K562 (cell line): ENCODE results near the gene COX18. TPM values are rescaled to one million over a fixed set of nuclear protein-coding genes. Genes with fewer than 3 reads are reported as not detected.

Experiments
- ATAC-seq: fragments of 200-7000 bp; cut with Tn5 transposase; 3 replicates; pipeline ENCODE4 v1.9.1; 2020; ENCODE audit warnings: moderate library complexity
- BruUV-seq: library from RNA; stranded (reverse); fragments of 400-500 nt; replicated peaks from 2 replicates; lab custom pipeline; 2021; lab: Mats Ljungman, UMichigan
- CTCF ChIA-PET: fragments of 300-600 bp; formaldehyde crosslinking; extraction: SDS; loops from one replicate; lab custom pipeline; 2021; ENCODE audit warnings: low intra/inter-chr PET ratio; lab: Yijun Ruan, JAX
- POLR2A ChIA-PET: fragments of 300-600, 350-650 bp; sonication (Branson Sonifier 250); formaldehyde crosslinking; extraction: SDS; loops from one replicate; lab custom pipeline; 2021; ENCODE audit warnings: antibody characterized with exemption, inconsistent platforms; lab: Yijun Ruan, JAX
- DNase-seq, 4 experiments: peaks; one replicate each; pipeline versions ENCODE4 v3.0.0 to v3.0.0-alpha.2; 2011 to 2018; ENCODE audit warnings: low spot score in 3 of 4, mixed read lengths in 3 of 4; ENCODE audit errors: extremely low read depth in 1 of 4
- FAIRE-seq: peaks from 2 replicates; lab custom pipeline; 2011; peaks lifted over from hg19 to GRCh38; lab: Jason Lieb, UNC
- H2AFZ ChIP-seq: 2 replicates; pipeline ENCODE4 v1.6.0; 2011; ENCODE audit warnings: low read depth, low read length, control low read depth, inconsistent platforms
- H3K27ac ChIP-seq: fragments of 200-600 bp; 3 replicates; pipeline ENCODE4 v1.8.0; 2011; ENCODE audit warnings: low read depth, mild to moderate bottlenecking, control low read depth, inconsistent platforms, low read length, moderate library complexity, mixed read lengths; ENCODE audit errors: extremely low read depth
- H3K27me3 ChIP-seq, 2 experiments: fragments of 300-600 bp in 1 of 2; 2 replicates in 1 of 2; 3 replicates in 1 of 2; pipeline versions ENCODE4 v1.6.0 to v1.8.0; 2011; ENCODE audit warnings: inconsistent platforms in 2 of 2, low read length in 2 of 2, mild to moderate bottlenecking in 1 of 2, mixed read lengths in 1 of 2, moderate library complexity in 1 of 2; ENCODE audit not compliant: control insufficient read depth in 2 of 2, insufficient read depth in 2 of 2
- H3K36me3 ChIP-seq: fragments of 300-600 bp; 3 replicates; pipeline ENCODE4 v1.8.0; 2011; ENCODE audit warnings: mild to moderate bottlenecking, low read length, inconsistent platforms; ENCODE audit not compliant: control insufficient read depth, insufficient read depth
- H3K4me1 ChIP-seq, 2 experiments: fragments of 200-600 bp in 1 of 2; replicated peaks in 1 of 2; 2 replicates in 1 of 2; 3 replicates in 1 of 2; pipeline versions ENCODE4 v1.5.1 to v1.8.0; 2011; ENCODE audit warnings: inconsistent platforms in 2 of 2, low read length in 2 of 2, mild to moderate bottlenecking in 1 of 2, mixed read lengths in 1 of 2, moderate library complexity in 1 of 2; ENCODE audit not compliant: control insufficient read depth in 2 of 2, insufficient read depth in 2 of 2
- H3K4me2 ChIP-seq: 2 replicates; pipeline ENCODE4 v1.6.1; 2011; ENCODE audit warnings: low read length, control low read depth, inconsistent platforms, mixed read lengths; ENCODE audit not compliant: insufficient read depth
- H3K4me3 ChIP-seq: fragments of 200-600 bp; sonication (generic), shearing (Covaris generic); 2 replicates; pipeline ENCODE4 v1.5.1; 2016; ENCODE audit warnings: control low read depth, inconsistent platforms
- H3K79me2 ChIP-seq: fragments of 200-600 bp; 3 replicates; pipeline ENCODE4 v1.8.0; 2011; ENCODE audit warnings: low read length, inconsistent platforms; ENCODE audit not compliant: control insufficient read depth, insufficient read depth
- H3K9ac ChIP-seq, 2 experiments: 2 replicates each; pipeline versions ENCODE4 v1.6.0 to v1.6.1; 2011; ENCODE audit warnings: low read depth in 2 of 2, low read length in 2 of 2, control low read depth in 1 of 2, inconsistent platforms in 1 of 2, mild to moderate bottlenecking in 1 of 2, mixed read lengths in 1 of 2; ENCODE audit not compliant: insufficient read depth in 1 of 2
- H3K9me1 ChIP-seq: one replicate; pipeline ENCODE4 v1.6.0; 2011; ENCODE audit warnings: inconsistent platforms, mild to moderate bottlenecking, low read length, moderate library complexity; ENCODE audit not compliant: control insufficient read depth, insufficient read depth
- H3K9me3 ChIP-seq: replicated peaks from 2 replicates; pipeline ENCODE4 v1.5.1; 2011; ENCODE audit warnings: low read depth, low read length, inconsistent platforms; ENCODE audit not compliant: control insufficient read depth, insufficient read depth
- H4K20me1 ChIP-seq: replicated peaks from 2 replicates; pipeline ENCODE4 v1.6.1; 2011; ENCODE audit warnings: low read length, inconsistent platforms, mixed read lengths; ENCODE audit not compliant: control insufficient read depth, insufficient read depth
- CCAR2 ChIP-seq: fragments of 200-400 bp; formaldehyde crosslinking; IDR thresholded peaks from 2 replicates; pipeline ENCODE4 v1.6.1; 2017; ENCODE audit warnings: mild to moderate bottlenecking, low read depth, low read length
- CXXC5 ChIP-seq: fragments of 250-450 bp; sonication (Bioruptor Pico); IDR thresholded peaks from 2 replicates; pipeline ENCODE4 v1.8.0; 2022; ENCODE audit warnings: inconsistent platforms, mild to moderate bottlenecking, moderate library complexity
- ETV5 ChIP-seq: sonication (generic); formaldehyde crosslinking; IDR thresholded peaks from 2 replicates; pipeline ENCODE4 v1.4.0; 2020; ENCODE audit warnings: low read depth, mild to moderate bottlenecking, missing genetic modification reagents
- ETV6 ChIP-seq, 3 experiments: fragments of 150-350 bp in 1 of 3; sonication (generic) in 1 of 3; formaldehyde crosslinking in 1 of 3; IDR thresholded peaks; 2 replicates each; pipeline versions ENCODE4 v1.6.1 to v1.8.0; 2014 to 2022; ENCODE audit warnings: borderline replicate concordance in 2 of 3, low read depth in 2 of 3, antibody characterized with exemption in 1 of 3, low read length in 1 of 3, mild to moderate bottlenecking in 1 of 3, missing genetic modification reagents in 1 of 3
- FOXA3 ChIP-seq, 2 experiments: fragments of 450-650 bp in 1 of 2; sonication (generic) in 1 of 2; formaldehyde crosslinking; IDR thresholded peaks in 1 of 2; conservative IDR thresholded peaks in 1 of 2; 2 replicates each; pipeline versions ENCODE4 v1.4.0 to v1.8.0; 2020 to 2022; ENCODE audit warnings: mild to moderate bottlenecking in 2 of 2, missing genetic modification reagents in 1 of 2
- HNRNPH1 ChIP-seq: fragments of 200-400 bp; formaldehyde crosslinking; optimal IDR thresholded peaks from 2 replicates; pipeline ENCODE3; 2017; ENCODE audit warnings: low read depth, mild to moderate bottlenecking, low read length, moderate library complexity
- MEF2A ChIP-seq: IDR thresholded peaks from 2 replicates; pipeline ENCODE4 v1.6.1; 2011; ENCODE audit warnings: low read depth, mild to moderate bottlenecking, low read length, moderate library complexity; ENCODE audit not compliant: control insufficient read depth
- MEF2D ChIP-seq: conservative IDR thresholded peaks from 2 replicates; pipeline ENCODE4 v1.6.1; 2016; ENCODE audit warnings: low read depth, missing genetic modification characterization, missing compliant biosample characterization
- MEIS2 ChIP-seq: fragments of 450-650 bp; IDR thresholded peaks from 2 replicates; pipeline ENCODE4 v1.6.1; 2014; ENCODE audit warnings: mild to moderate bottlenecking; ENCODE audit not compliant: partially characterized antibody
- NR3C1 ChIP-seq: sonication (generic); formaldehyde crosslinking; IDR thresholded peaks from 2 replicates; pipeline ENCODE4 v1.8.1; 2022; ENCODE audit warnings: missing genetic modification reagents
- NUFIP1 ChIP-seq: fragments of 450-650 bp; IDR thresholded peaks from 2 replicates; pipeline ENCODE4 v1.6.1; 2018; ENCODE audit not compliant: partially characterized antibody
- SREBF1 ChIP-seq: fragments of 150-350 bp; IDR thresholded peaks from 2 replicates; pipeline ENCODE4 v1.6.1; 2014; ENCODE audit warnings: antibody characterized with exemption, low read depth, low read length, borderline replicate concordance
- SUPT5H ChIP-seq: fragments of 450-650 bp; IDR thresholded peaks from 2 replicates; pipeline ENCODE4 v1.6.1; 2016
- TCFL5 ChIP-seq: fragments of 250-450 bp; sonication (Bioruptor Pico); conservative IDR thresholded peaks from 2 replicates; pipeline ENCODE4 v1.6.1; 2021; ENCODE audit warnings: mild to moderate bottlenecking, moderate library complexity, matching md5 sums
- TSC22D4 ChIP-seq: fragments of 450-650 bp; IDR thresholded peaks from 2 replicates; pipeline ENCODE4 v1.6.1; 2016; ENCODE audit warnings: missing genetic modification characterization, missing biosample characterization, control low read depth
- ZNF143 ChIP-seq: sonication (generic); formaldehyde crosslinking; IDR thresholded peaks from 2 replicates; pipeline ENCODE4 v1.9.0; 2022; ENCODE audit warnings: mild to moderate bottlenecking, missing genetic modification reagents
- WGBS: fragments of 100-300 bp; shearing (Covaris generic); methylation state at CpG from one replicate; pipeline ENCODE4 v1.1.6; 2016; ENCODE audit warnings: low coverage, mixed read lengths; ENCODE audit not compliant: insufficient coverage; ENCODE audit errors: missing lambda C conversion rate; 5-methylcytosine and 5-hydroxymethylcytosine counted together
- in situ Hi-C: fragments of 300-500 bp; cut with MboI; formaldehyde crosslinking; loops from 4 replicates; pipeline ENCODE4 v1.15.0; 2018; ENCODE audit warnings: inconsistent platforms, mixed read lengths
- intact Hi-C: fragments of 100-400 bp; cut with micrococcal nuclease; formaldehyde crosslinking; loops from 2 replicates; pipeline ENCODE4 v1.14.2; 2022
- polyA plus RNA-seq, 8 experiments: library from polyadenylated mRNA; depleted of rRNA in 4 of 8; stranded (reverse) in 5 of 8; unstranded in 3 of 8; fragments of >200 nt; fragmentation: Nextera tagmentation in 2 of 8; fragmentation: Illumina TruSeq in 1 of 8; extraction: Ambion mirVana in 2 of 8; extraction: Trizol in 1 of 8; gene quantifications; 2 replicates each; pipeline versions ENCODE4 v1.2.1 to v1.2.3, GENCODE V29; 2011 to 2014; ENCODE audit warnings: inconsistent platforms in 1 of 8, missing spikeins in 1 of 8
- total RNA-seq, 7 experiments: library from RNA; depleted of rRNA in 6 of 7; stranded (reverse); fragments of >200 nt in 6 of 7; fragmentation: Illumina TruSeq in 2 of 7; extraction: Trizol in 2 of 7; gene quantifications; 2 replicates each; pipeline versions ENCODE4 v1.2.1 to v1.2.3, GENCODE V29; 2011 to 2021; ENCODE audit warnings: low replicate concordance in 1 of 7
- TF ChIP-seq, protein P1 (sequence below), 2 experiments: fragments of 450-650 bp in 1 of 2; sonication (generic) in 1 of 2; formaldehyde crosslinking; conservative IDR thresholded peaks; 2 replicates each; pipeline versions ENCODE4 v1.4.0 to v1.8.1; 2020 to 2022; ENCODE audit warnings: mild to moderate bottlenecking in 1 of 2, missing genetic modification reagents in 1 of 2
- TF ChIP-seq, protein P2 (sequence below): sonication (generic); formaldehyde crosslinking; IDR thresholded peaks from 2 replicates; pipeline ENCODE4 v1.8.1; 2022; ENCODE audit warnings: missing genetic modification reagents

Gene COX18
- total and polyA plus RNA-seq, 9 of the 15 experiments (the other 6 are each of a cell fraction or from before 2014, with no cell fraction given), result 7.0 to 21.3 (median 14.7) TPM

DNA sequence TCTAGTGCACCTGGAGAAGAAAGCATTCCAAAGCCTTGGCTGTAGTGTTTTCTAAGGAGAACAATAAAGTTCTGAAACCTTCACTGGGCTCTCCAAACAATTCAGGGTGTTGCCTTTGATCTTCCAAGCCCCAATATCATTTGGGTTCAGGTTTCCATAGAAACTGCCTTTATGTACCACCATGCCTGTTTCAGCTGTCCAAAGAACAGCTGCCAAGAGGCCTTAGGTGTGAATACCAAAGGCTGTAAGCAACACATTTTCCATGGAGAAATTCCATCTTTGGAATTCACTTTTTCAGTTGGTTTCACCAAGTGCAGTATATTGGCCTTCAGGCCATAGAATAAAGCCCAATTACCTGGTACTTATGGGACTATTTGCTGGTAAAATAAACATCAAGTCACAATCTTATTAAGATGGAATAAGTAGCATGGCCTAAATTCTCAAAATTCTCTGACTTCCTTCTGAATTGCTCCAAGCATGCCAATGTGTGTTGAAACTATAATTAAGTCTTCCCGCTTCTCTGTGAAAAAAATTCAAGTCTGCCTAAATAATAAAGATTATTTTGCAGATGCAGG, 61.9 kb downstream of the COX18 start:
- TF ChIP-seq FOXA3 (CRISPR knock-in tag; conservative IDR thresholded peaks at IDR 0.05 in 1 of 2, IDR thresholded peaks at IDR 0.05 in 1 of 2) (no peak), ETV5 (CRISPR knock-in tag) (no peak), CXXC5 (CRISPR knock-in tag) (no peak), MEF2D (tag) (no peak), TCFL5 (CRISPR knock-in tag) (no peak), NR3C1 (no peak), SUPT5H (no peak), NUFIP1 (no peak), HNRNPH1 (no peak), CCAR2 (no peak), ETV6 (IDR thresholded peaks at IDR 0.05; ENCODE audit: borderline replicate concordance in 1 of 2, low read depth in 2 of 2, low read length in 1 of 2) (no peak), ETV6 (CRISPR knock-in tag; IDR thresholded peaks at IDR 0.05; ENCODE audit: borderline replicate concordance) (no peak), ZNF143 (no peak), TSC22D4 (tag) (no peak), MEF2A (no peak), SREBF1 (no peak), MEIS2 (no peak)
- TF ChIP-seq, protein P1, sequence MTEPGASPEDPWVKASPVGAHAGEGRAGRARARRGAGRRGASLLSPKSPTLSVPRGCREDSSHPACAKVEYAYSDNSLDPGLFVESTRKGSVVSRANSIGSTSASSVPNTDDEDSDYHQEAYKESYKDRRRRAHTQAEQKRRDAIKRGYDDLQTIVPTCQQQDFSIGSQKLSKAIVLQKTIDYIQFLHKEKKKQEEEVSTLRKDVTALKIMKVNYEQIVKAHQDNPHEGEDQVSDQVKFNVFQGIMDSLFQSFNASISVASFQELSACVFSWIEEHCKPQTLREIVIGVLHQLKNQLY (CRISPR knock-in tag; conservative IDR thresholded peaks at IDR 0.05), result no peak
- TF ChIP-seq, protein P2, sequence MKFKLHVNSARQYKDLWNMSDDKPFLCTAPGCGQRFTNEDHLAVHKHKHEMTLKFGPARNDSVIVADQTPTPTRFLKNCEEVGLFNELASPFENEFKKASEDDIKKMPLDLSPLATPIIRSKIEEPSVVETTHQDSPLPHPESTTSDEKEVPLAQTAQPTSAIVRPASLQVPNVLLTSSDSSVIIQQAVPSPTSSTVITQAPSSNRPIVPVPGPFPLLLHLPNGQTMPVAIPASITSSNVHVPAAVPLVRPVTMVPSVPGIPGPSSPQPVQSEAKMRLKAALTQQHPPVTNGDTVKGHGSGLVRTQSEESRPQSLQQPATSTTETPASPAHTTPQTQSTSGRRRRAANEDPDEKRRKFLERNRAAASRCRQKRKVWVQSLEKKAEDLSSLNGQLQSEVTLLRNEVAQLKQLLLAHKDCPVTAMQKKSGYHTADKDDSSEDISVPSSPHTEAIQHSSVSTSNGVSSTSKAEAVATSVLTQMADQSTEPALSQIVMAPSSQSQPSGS (CRISPR knock-in tag), result no peak
- Histone ChIP-seq H3K9me3 (no peaks in the 10 kb centered on the region), H3K79me2 (no peaks in the 10 kb centered on the region), H2AFZ (no peak overlapping the region), H3K4me2 (no peak overlapping the region), H3K4me3 (no peak overlapping the region), H3K9ac (no peak overlapping the region), H3K36me3 (no peaks in the 10 kb centered on the region), H3K27ac (no peak overlapping the region), H4K20me1 (no peaks in the 10 kb centered on the region), H3K4me1 (no peaks in the 10 kb centered on the region), H3K27me3 (peaks cover 0 to 1% of the 10 kb centered on the region in 2 experiments; a peak in 2 of 5 replicates), H3K9me1 (no peaks in the 10 kb centered on the region)
- ChIA-PET POLR2A (no interaction called here), CTCF (no interaction called here)
- in situ Hi-C loops (loop anchor here (25.0 kb wide), 1 partner anchor 1270 kb away; no protein-coding TSS in a partner anchor), intact Hi-C loops (no loop called here)
- BruUV-seq, result no TSS peak
- WGBS, result 0% methylated on average over 1 of the region's 1 CpG
- FAIRE-seq (no peak), DNase-seq (no peak), ATAC-seq (no peak)
